SK-N-SH (cell line): ENCODE measurements around the gene DHRSX. TPM values are rescaled to one million over a fixed set of nuclear protein-coding genes. Genes with fewer than 3 reads are reported as not detected.

Experiments used
- CTCF ChIA-PET: fragments of 300-600, 350-600 bp; formaldehyde crosslinking; extraction: SDS; loops from one replicate; lab custom pipeline; 2021; lab: Yijun Ruan, JAX
- POLR2A ChIA-PET: fragments of 350-600 bp; sonication (Branson Sonifier 250); formaldehyde crosslinking; extraction: SDS; loops from one replicate; lab custom pipeline; 2020; ENCODE audit warnings: antibody characterized with exemption, inconsistent platforms; lab: Yijun Ruan, JAX
- DNase-seq: peaks from one replicate; pipeline ENCODE4 v3.0.0; 2012
- H2AFZ ChIP-seq: fragments of 200-600 bp; sonication (generic); 2 replicates; pipeline ENCODE4 v1.8.1; 2016; ENCODE audit warnings: antibody characterized with exemption, mild to moderate bottlenecking, low read depth
- H3F3A ChIP-seq: fragments of 200-600 bp; sonication (generic); replicated peaks from 2 replicates; pipeline ENCODE3; 2016; ENCODE audit warnings: antibody characterized with exemption, mild to moderate bottlenecking; ENCODE audit not compliant: insufficient read depth
- H3K27ac ChIP-seq, 2 experiments: fragments of 200-500 bp in 1 of 2; fragments of 200-600 bp in 1 of 2; sonication (Bioruptor generic) in 1 of 2; sonication (generic), shearing (Covaris generic) in 1 of 2; 2 replicates each; pipeline versions ENCODE4 v1.5.1 to v1.6.1; 2014 to 2016; ENCODE audit warnings: low read depth in 2 of 2, inconsistent platforms in 1 of 2, low read length in 1 of 2, mild to moderate bottlenecking in 1 of 2, mixed read lengths in 1 of 2
- H3K27me3 ChIP-seq: fragments of 200-600 bp; sonication (generic), shearing (Covaris generic); 2 replicates; pipeline ENCODE4 v1.6.1; 2016; ENCODE audit warnings: mixed run types; ENCODE audit not compliant: insufficient read depth
- H3K36me3 ChIP-seq, 2 experiments: fragments of 200-500 bp in 1 of 2; fragments of 200-600 bp in 1 of 2; sonication (Bioruptor generic) in 1 of 2; sonication (generic) in 1 of 2; replicated peaks in 1 of 2; 2 replicates each; pipeline versions ENCODE3 to v1.5.1; 2014 to 2016; ENCODE audit warnings: low read length in 1 of 2, mild to moderate bottlenecking in 1 of 2; ENCODE audit not compliant: insufficient read depth in 2 of 2, control insufficient read depth in 1 of 2
- H3K4me1 ChIP-seq, 2 experiments: fragments of 200-500 bp in 1 of 2; fragments of 200-600 bp in 1 of 2; sonication (Bioruptor generic) in 1 of 2; sonication (generic), shearing (Covaris generic) in 1 of 2; 2 replicates each; pipeline versions ENCODE4 v1.5.1 to v1.6.1; 2014 to 2016; ENCODE audit warnings: low read depth in 1 of 2, low read length in 1 of 2, mixed run types in 1 of 2; ENCODE audit not compliant: insufficient read depth in 2 of 2, control insufficient read depth in 1 of 2
- H3K4me2 ChIP-seq: fragments of 200-600 bp; sonication (generic), shearing (Covaris generic); 2 replicates; pipeline ENCODE4 v1.6.1; 2017; ENCODE audit warnings: mixed run types
- H3K4me3 ChIP-seq, 2 experiments: fragments of 200-500 bp in 1 of 2; fragments of 200-600 bp in 1 of 2; sonication (Bioruptor generic) in 1 of 2; sonication (generic), shearing (Covaris generic) in 1 of 2; 2 replicates each; pipeline versions ENCODE4 v1.5.1 to v1.8.1; 2014 to 2016; ENCODE audit warnings: low read depth in 2 of 2, inconsistent platforms in 1 of 2, low read length in 1 of 2, mild to moderate bottlenecking in 1 of 2, mixed read lengths in 1 of 2, moderate library complexity in 1 of 2
- H3K79me2 ChIP-seq: fragments of 200-600 bp; sonication (generic); 2 replicates; pipeline ENCODE4 v1.8.1; 2017; ENCODE audit warnings: mild to moderate bottlenecking; ENCODE audit not compliant: insufficient read depth
- H3K9ac ChIP-seq: fragments of 200-600 bp; sonication (generic); 2 replicates; pipeline ENCODE4 v1.6.1; 2017; ENCODE audit warnings: mixed run types
- H3K9me2 ChIP-seq: fragments of 200-600 bp; sonication (generic); 2 replicates; pipeline ENCODE4 v1.6.1; 2017; ENCODE audit warnings: mixed run types
- H3K9me3 ChIP-seq: fragments of 200-600 bp; sonication (generic); 2 replicates; pipeline ENCODE4 v1.6.1; 2017; ENCODE audit warnings: mixed run types, mild to moderate bottlenecking, moderate library complexity
- H4K20me1 ChIP-seq: fragments of 200-600 bp; sonication (generic); 2 replicates; pipeline ENCODE4 v1.6.1; 2017; ENCODE audit warnings: mild to moderate bottlenecking, mixed run types; ENCODE audit not compliant: insufficient read depth
- CHD2 ChIP-seq: fragments of 150-350 bp; IDR thresholded peaks from 2 replicates; pipeline ENCODE4 v1.6.1; 2018; ENCODE audit warnings: low read length; ENCODE audit not compliant: partially characterized antibody
- ELF1 ChIP-seq: IDR thresholded peaks from 2 replicates; pipeline ENCODE4 v1.4.0; 2012
- EP300 ChIP-seq, 2 experiments: IDR thresholded peaks; 2 replicates each; pipeline versions ENCODE4 v1.4.0 to v1.6.1; 2012; ENCODE audit warnings: borderline replicate concordance in 1 of 2, low read depth in 1 of 2, low read length in 1 of 2
- FOSL2 ChIP-seq: IDR thresholded peaks from 2 replicates; pipeline ENCODE4 v1.4.0; 2012; ENCODE audit warnings: low read depth, mild to moderate bottlenecking, moderate library complexity, borderline replicate concordance
- FOXJ3 ChIP-seq: sonication (generic); formaldehyde crosslinking; IDR thresholded peaks from 2 replicates; pipeline ENCODE4 v1.5.1; 2020; ENCODE audit warnings: mild to moderate bottlenecking, missing genetic modification reagents
- FOXM1 ChIP-seq: IDR thresholded peaks from 2 replicates; pipeline ENCODE4 v1.4.0; 2012; ENCODE audit warnings: low read depth, mild to moderate bottlenecking
- IRF3 ChIP-seq: fragments of 150-350 bp; IDR thresholded peaks from 2 replicates; pipeline ENCODE4 v1.6.1; 2016; ENCODE audit warnings: mild to moderate bottlenecking, low read depth, low read length
- MAX ChIP-seq: IDR thresholded peaks from 2 replicates; pipeline ENCODE4 v1.4.0; 2012; ENCODE audit warnings: low read depth
- REST ChIP-seq: IDR thresholded peaks from 2 replicates; pipeline ENCODE4 v1.6.1; 2012; ENCODE audit warnings: mild to moderate bottlenecking, low read depth, low read length, moderate library complexity
- RFX5 ChIP-seq: IDR thresholded peaks from 2 replicates; pipeline ENCODE4 v1.6.1; 2012; ENCODE audit warnings: mild to moderate bottlenecking, improper control_type of control experiment, low read length
- SIN3A ChIP-seq: IDR thresholded peaks from 2 replicates; pipeline ENCODE4 v1.6.1; 2012; ENCODE audit warnings: low read depth, mild to moderate bottlenecking, low read length, moderate library complexity, borderline replicate concordance
- SMC3 ChIP-seq: IDR thresholded peaks from 2 replicates; pipeline ENCODE4 v1.6.1; 2012; ENCODE audit warnings: low read depth, low read length, improper control_type of control experiment
- TAF1 ChIP-seq: IDR thresholded peaks from 2 replicates; pipeline ENCODE4 v1.6.1; 2012; ENCODE audit warnings: low read depth, mild to moderate bottlenecking, low read length, moderate library complexity, borderline replicate concordance
- TEAD4 ChIP-seq: IDR thresholded peaks from 2 replicates; pipeline ENCODE4 v1.4.0; 2012; ENCODE audit warnings: mild to moderate bottlenecking, borderline replicate concordance; ENCODE audit not compliant: insufficient read depth
- YY1 ChIP-seq: IDR thresholded peaks from 2 replicates; pipeline ENCODE4 v1.4.0; 2012; ENCODE audit warnings: low read depth, mild to moderate bottlenecking
- WGBS: methylation state at CpG from one replicate; pipeline ENCODE4 v1.1.6; 2017; ENCODE audit warnings: low lambda C conversion rate; 5-methylcytosine and 5-hydroxymethylcytosine counted together
- polyA plus RNA-seq, 3 experiments: library from polyadenylated mRNA; depleted of rRNA; stranded (reverse); fragments of >200 nt; gene quantifications; 2 replicates each; pipeline ENCODE4 v1.2.3, GENCODE V29; 2012
- TF ChIP-seq, protein P1 (sequence below): IDR thresholded peaks from 2 replicates; pipeline ENCODE4; 2012
- TF ChIP-seq, protein P2 (sequence below): fragments of 200-600 bp; sonication (generic); IDR thresholded peaks from 2 replicates; pipeline ENCODE4 v1.6.1; 2017; ENCODE audit warnings: antibody characterized with exemption, mild to moderate bottlenecking, moderate library complexity

DHRSX gene
- polyA plus RNA-seq, 1 of the 3 experiments (the other 2 are of a cell fraction), result 34.3 TPM

GRCh38 chrX:2413969-2414368, 86.8 kb downstream of the DHRSX start:
- H3K79me2 ChIP-seq, result no peaks in the 10 kb centered on the region
- H3F3A ChIP-seq, result no peaks in the 10 kb centered on the region
- POLR2A ChIA-PET, result no interaction called here
- H4K20me1 ChIP-seq, result no peaks in the 10 kb centered on the region
- no peak overlapping the region for H3K9ac ChIP-seq
- H3K9me2 ChIP-seq, result no peaks in the 10 kb centered on the region
- DNase-seq, result no peak
- H3K27ac ChIP-seq, result no peak overlapping the region
- 98% methylated on average over 2 of the region's 2 CpGs for WGBS
- no peak overlapping the region for H3K4me2 ChIP-seq
- no peaks in the 10 kb centered on the region for H3K36me3 ChIP-seq
- CTCF ChIA-PET, result no interaction called here
- no peaks in the 10 kb centered on the region for H3K27me3 ChIP-seq
- H2AFZ ChIP-seq, result no peak overlapping the region
- no peaks in the 10 kb centered on the region for H3K4me1 ChIP-seq
- no peaks in the 10 kb centered on the region for H3K9me3 ChIP-seq
- no peak for TF ChIP-seq RFX5
- TF ChIP-seq SMC3, result no peak
- TF ChIP-seq, protein P1, sequence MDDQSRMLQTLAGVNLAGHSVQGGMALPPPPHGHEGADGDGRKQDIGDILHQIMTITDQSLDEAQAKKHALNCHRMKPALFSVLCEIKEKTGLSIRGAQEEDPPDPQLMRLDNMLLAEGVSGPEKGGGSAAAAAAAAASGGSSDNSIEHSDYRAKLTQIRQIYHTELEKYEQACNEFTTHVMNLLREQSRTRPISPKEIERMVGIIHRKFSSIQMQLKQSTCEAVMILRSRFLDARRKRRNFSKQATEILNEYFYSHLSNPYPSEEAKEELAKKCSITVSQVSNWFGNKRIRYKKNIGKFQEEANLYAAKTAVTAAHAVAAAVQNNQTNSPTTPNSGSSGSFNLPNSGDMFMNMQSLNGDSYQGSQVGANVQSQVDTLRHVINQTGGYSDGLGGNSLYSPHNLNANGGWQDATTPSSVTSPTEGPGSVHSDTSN, result no peak
- no peak for TF ChIP-seq FOXJ3
- no peak for TF ChIP-seq MAX
- no peak for TF ChIP-seq REST
- TF ChIP-seq EP300 (IDR thresholded peaks at IDR 0.05; ENCODE audit: borderline replicate concordance in 1 of 2, low read depth in 1 of 2, low read length in 1 of 2), result no peak
- TF ChIP-seq, protein P2, sequence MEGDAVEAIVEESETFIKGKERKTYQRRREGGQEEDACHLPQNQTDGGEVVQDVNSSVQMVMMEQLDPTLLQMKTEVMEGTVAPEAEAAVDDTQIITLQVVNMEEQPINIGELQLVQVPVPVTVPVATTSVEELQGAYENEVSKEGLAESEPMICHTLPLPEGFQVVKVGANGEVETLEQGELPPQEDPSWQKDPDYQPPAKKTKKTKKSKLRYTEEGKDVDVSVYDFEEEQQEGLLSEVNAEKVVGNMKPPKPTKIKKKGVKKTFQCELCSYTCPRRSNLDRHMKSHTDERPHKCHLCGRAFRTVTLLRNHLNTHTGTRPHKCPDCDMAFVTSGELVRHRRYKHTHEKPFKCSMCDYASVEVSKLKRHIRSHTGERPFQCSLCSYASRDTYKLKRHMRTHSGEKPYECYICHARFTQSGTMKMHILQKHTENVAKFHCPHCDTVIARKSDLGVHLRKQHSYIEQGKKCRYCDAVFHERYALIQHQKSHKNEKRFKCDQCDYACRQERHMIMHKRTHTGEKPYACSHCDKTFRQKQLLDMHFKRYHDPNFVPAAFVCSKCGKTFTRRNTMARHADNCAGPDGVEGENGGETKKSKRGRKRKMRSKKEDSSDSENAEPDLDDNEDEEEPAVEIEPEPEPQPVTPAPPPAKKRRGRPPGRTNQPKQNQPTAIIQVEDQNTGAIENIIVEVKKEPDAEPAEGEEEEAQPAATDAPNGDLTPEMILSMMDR, result no peak
- no peak for TF ChIP-seq ELF1
- TF ChIP-seq TEAD4, result no peak
- TF ChIP-seq CHD2, result no peak
- TF ChIP-seq YY1, result no peak
- TF ChIP-seq IRF3, result no peak
- TF ChIP-seq TAF1, result no peak
- no peak for TF ChIP-seq SIN3A
- TF ChIP-seq FOXM1, result no peak
- TF ChIP-seq FOSL2, result no peak
- no peak overlapping the region for H3K4me3 ChIP-seq
